IPS DF 6.9 (cell line): Measurements from ENCODE around the gene CARMIL1.

Source experiments
- DNase-seq: peaks from one replicate; pipeline ENCODE4 v3.0.0-alpha.2; 2013; ENCODE audit warnings: low read depth, low spot score
- H3K27ac ChIP-seq: one replicate; pipeline ENCODE4 v1.5.1; 2013; ENCODE audit warnings: low read length, control low read depth
- H3K27me3 ChIP-seq: 2 replicates; pipeline ENCODE4 v1.6.1; 2013; ENCODE audit warnings: mild to moderate bottlenecking, low read length; ENCODE audit not compliant: control insufficient read depth, insufficient read depth
- H3K36me3 ChIP-seq: 2 replicates; pipeline ENCODE4 v1.6.1; 2013; ENCODE audit warnings: low read length; ENCODE audit not compliant: control insufficient read depth, insufficient read depth
- H3K4me1 ChIP-seq: 2 replicates; pipeline ENCODE4 v1.6.1; 2013; ENCODE audit warnings: low read length; ENCODE audit not compliant: control insufficient read depth, insufficient read depth
- H3K4me3 ChIP-seq: 2 replicates; pipeline ENCODE4 v1.5.1; 2013; ENCODE audit warnings: mild to moderate bottlenecking, low read length
- H3K9me3 ChIP-seq: 2 replicates; pipeline ENCODE4 v1.6.1; 2013; ENCODE audit warnings: low read length, inconsistent platforms; ENCODE audit not compliant: control insufficient read depth, insufficient read depth
- WGBS: extraction: QIAGEN DNeasy Blood & Tissue Kit; methylation state at CpG from one replicate; pipeline ENCODE4 v1.1.7; 2013; ENCODE audit warnings: mixed read lengths, missing lambda C conversion rate; ENCODE audit not compliant: insufficient read length, insufficient coverage; 5-methylcytosine and 5-hydroxymethylcytosine counted together

CARMIL1 gene

DNA sequence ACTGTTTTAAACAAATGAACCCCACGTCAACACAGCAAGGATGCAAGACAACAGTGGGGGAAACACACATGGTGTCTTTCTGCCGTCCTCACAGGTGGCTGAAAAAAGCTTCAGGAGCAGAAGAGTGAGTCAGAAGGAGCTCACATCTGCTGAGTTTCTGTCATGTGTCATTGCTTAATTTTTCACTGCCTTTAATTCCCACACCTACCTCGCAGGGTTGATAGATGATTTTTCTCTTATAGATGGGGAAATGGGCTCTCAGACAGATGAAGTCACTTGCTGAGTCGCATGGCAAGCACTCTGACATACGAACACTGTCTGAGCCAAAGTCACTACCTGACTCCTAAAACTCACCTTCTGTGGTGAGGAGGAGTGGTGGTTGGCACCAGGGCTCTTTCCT, 28.3 kb upstream of the CARMIL1 start:
- Histone ChIP-seq H3K27me3 (no peaks in the 10 kb centered on the region), H3K9me3 (no peaks in the 10 kb centered on the region), H3K4me1 (no peaks in the 10 kb centered on the region), H3K36me3 (no peaks in the 10 kb centered on the region), H3K27ac (no peak overlapping the region), H3K4me3 (no peak overlapping the region)
- no peak for DNase-seq
- no CpG with 5 or more reads among the region's 5 CpGs for WGBS

DNA sequence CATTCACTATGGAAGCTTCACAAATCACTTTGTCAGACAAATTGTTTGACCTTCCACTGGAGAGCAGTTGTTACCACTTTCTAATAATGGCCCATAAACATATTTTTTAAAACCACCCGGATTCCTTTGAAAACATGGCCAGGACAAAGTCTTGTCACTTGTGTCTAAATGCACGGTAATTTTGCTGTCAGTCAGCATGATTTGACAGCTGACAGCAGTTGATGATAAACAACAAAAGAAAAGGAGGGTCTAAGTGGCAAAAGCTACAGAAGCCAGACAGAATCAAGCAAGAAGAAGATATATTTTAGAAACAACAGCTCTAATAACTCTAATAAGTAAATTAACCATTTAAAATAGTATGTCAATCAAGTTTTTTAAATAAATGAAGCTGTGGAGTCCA, 27.7 kb upstream of the CARMIL1 start:
- DNase-seq = no peak
- no peak overlapping the region for H3K4me3 ChIP-seq

DNA sequence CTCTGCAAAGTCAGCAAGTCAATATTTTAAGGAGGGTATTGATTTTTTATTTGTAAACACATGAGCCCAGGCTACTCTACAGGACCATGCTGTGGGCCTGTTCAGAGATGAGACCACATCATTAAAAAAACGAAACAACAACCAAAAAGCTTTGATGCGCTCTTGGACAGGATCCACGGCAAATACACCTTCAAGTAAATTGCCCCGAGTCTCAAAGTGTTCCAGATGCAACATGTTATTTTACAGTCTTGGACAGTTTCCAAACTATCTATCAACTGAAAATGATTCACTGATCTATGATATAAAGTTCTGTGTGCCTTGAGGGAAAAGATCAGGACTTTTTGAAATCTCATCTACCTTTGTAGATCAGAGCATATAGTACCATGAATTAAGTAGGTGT, 25.8 kb upstream of the CARMIL1 start:
- no peak overlapping the region for H3K4me3 ChIP-seq
- no peak for DNase-seq
- no peaks in the 10 kb centered on the region for H3K4me1 ChIP-seq
- H3K36me3 ChIP-seq = no peaks in the 10 kb centered on the region
- no peaks in the 10 kb centered on the region for H3K9me3 ChIP-seq
- no peaks in the 10 kb centered on the region for H3K27me3 ChIP-seq
- WGBS = no CpG with 5 or more reads among the region's 4 CpGs
- no peak overlapping the region for H3K27ac ChIP-seq

More for the DNA sequence above, 27.7 kb upstream of the CARMIL1 start:
- no peaks in the 10 kb centered on the region for H3K36me3 ChIP-seq
- no peaks in the 10 kb centered on the region for H3K27me3 ChIP-seq
- no peak overlapping the region for H3K27ac ChIP-seq
- H3K9me3 ChIP-seq = no peaks in the 10 kb centered on the region
- no CpG with 5 or more reads among the region's 2 CpGs for WGBS
- no peaks in the 10 kb centered on the region for H3K4me1 ChIP-seq

GRCh38 chr6:25254671-25255070, 24.5 kb upstream of the CARMIL1 start:
- no peaks in the 10 kb centered on the region for H3K36me3 ChIP-seq
- H3K4me3 ChIP-seq = no peak overlapping the region
- H3K4me1 ChIP-seq = no peaks in the 10 kb centered on the region
- H3K27ac ChIP-seq = no peak overlapping the region
- no peaks in the 10 kb centered on the region for H3K9me3 ChIP-seq
- WGBS = no CpG with 5 or more reads among the region's 7 CpGs
- no peak for DNase-seq
- H3K27me3 ChIP-seq = no peaks in the 10 kb centered on the region

DNA sequence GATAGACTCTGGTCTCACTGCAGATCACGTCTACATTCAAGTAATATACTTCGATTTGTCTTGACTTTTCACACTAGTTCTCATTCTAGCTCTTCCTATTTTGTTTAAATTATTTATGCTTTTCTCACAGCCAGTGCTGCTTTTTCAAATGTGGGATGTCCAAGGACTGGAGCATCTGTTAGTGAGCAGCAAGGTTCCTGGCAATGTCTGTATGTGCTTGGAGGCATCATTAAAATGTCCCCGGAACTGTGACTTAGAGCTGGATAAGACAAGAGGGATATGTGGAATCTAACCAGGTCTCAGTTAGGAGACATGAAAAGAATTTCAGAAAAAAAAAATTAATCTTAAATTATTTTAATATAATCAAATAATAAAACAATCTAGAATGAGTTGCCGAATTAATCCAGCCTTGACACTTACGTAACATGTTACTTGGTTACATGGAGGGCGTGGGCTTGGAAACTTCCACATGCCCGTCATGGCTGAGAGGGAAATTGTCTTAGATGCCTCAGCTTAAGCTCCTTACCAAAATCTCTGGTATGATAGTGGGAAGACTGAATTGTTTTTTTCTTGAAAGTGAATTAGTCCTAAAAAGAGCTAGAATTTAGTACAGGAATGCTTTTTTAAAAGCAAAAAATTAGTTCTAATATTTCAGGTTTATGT, 21.4 kb upstream of the CARMIL1 start:
- no peak overlapping the region for H3K27ac ChIP-seq
- H3K36me3 ChIP-seq = no peaks in the 10 kb centered on the region
- no peaks in the 10 kb centered on the region for H3K9me3 ChIP-seq
- H3K4me1 ChIP-seq = no peaks in the 10 kb centered on the region
- no peaks in the 10 kb centered on the region for H3K27me3 ChIP-seq
- no peak overlapping the region for H3K4me3 ChIP-seq
- WGBS = no CpG with 5 or more reads among the region's 7 CpGs
- no peak for DNase-seq

GRCh38 chr6:25259756-25260155, 19.4 kb upstream of the CARMIL1 start:
- DNase-seq = no peak
- Histone ChIP-seq H3K4me3 (no peak overlapping the region), H3K36me3 (no peaks in the 10 kb centered on the region), H3K9me3 (no peaks in the 10 kb centered on the region), H3K27me3 (no peaks in the 10 kb centered on the region), H3K4me1 (no peaks in the 10 kb centered on the region), H3K27ac (no peak overlapping the region)
- no CpG with 5 or more reads among the region's 4 CpGs for WGBS

GRCh38 chr6:25263657-25264056, 15.5 kb upstream of the CARMIL1 start:
- Histone ChIP-seq H3K27ac (no peak overlapping the region), H3K9me3 (no peaks in the 10 kb centered on the region), H3K36me3 (no peaks in the 10 kb centered on the region), H3K4me3 (no peak overlapping the region), H3K4me1 (no peaks in the 10 kb centered on the region), H3K27me3 (no peaks in the 10 kb centered on the region)
- no peak for DNase-seq
- WGBS = no CpG with 5 or more reads among the region's 2 CpGs

DNA sequence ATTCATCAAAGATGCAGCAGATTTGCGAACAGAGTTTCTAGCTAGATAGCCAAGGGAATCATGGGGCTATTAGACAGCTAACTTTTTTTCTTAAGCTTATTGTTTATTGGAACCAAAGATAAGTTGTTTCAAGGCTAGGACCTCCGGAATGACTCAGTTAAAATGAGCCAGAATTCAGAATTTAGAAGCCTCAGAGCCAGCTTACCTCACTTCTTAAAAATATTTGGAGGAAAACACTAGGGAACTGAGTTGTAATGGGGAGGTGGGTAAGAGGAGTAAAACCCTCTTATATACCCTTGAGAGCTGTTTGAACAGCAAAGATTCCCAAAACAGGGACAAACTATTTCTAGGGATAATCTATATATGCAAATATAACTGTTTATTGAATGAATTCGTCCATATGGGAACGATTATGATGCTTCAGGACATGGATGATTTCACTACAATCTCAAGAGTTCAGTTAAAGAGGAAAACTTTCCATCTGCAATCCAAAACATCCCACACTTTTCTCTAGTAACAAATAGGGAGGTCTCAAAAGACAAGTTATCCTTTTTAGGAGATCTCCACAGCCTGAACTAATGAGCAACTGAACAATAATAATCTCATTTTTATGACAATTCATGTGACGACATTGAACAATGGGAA, 12.6 kb upstream of the CARMIL1 start:
- Histone ChIP-seq H3K27me3 (no peaks in the 10 kb centered on the region), H3K9me3 (no peaks in the 10 kb centered on the region), H3K4me1 (no peaks in the 10 kb centered on the region), H3K27ac (no peak overlapping the region), H3K36me3 (no peaks in the 10 kb centered on the region), H3K4me3 (no peak overlapping the region)
- no CpG with 5 or more reads among the region's 5 CpGs for WGBS
- DNase-seq = no peak

- no peaks in the 10 kb centered on the region for H3K4me1 ChIP-seq
- H3K27ac ChIP-seq = no peak overlapping the region
- H3K9me3 ChIP-seq = no peaks in the 10 kb centered on the region
- H3K36me3 ChIP-seq = no peaks in the 10 kb centered on the region
- H3K4me3 ChIP-seq = no peak overlapping the region
- no peaks in the 10 kb centered on the region for H3K27me3 ChIP-seq
- no CpG with 5 or more reads among the region's 3 CpGs for WGBS
- no peak for DNase-seq
Observed at GRCh38 chr6:25267662-25268061, 11.5 kb upstream of the CARMIL1 start.

DNA sequence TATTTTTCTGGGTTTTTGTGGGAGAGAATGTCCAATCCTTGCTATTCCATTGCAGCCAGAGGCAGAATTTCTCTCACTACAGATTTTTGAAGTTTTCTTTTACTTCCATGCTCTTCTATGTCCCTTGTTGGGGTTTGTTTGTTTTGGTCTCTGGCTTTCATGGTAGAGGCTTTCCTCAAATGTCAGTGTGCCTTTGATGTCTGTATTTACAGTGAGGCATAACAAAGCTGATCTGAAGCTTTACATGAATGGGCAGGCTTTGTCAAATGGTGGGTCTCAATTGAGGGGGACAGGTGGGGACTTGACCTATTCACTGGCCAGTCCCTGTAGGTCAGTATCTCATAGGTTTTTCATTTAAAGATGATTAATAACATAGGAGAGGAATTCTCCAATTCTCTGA, 8.6 kb upstream of the CARMIL1 start:
- Histone ChIP-seq H3K4me3 (no peak overlapping the region), H3K27ac (no peak overlapping the region), H3K9me3 (no peaks in the 10 kb centered on the region), H3K4me1 (no peaks in the 10 kb centered on the region), H3K27me3 (no peaks in the 10 kb centered on the region), H3K36me3 (no peaks in the 10 kb centered on the region)
- DNase-seq = no peak

- no peaks in the 10 kb centered on the region for H3K36me3 ChIP-seq
- H3K27me3 ChIP-seq = no peaks in the 10 kb centered on the region
- no CpG with 5 or more reads among the region's 1 CpG for WGBS
- H3K4me1 ChIP-seq = no peaks in the 10 kb centered on the region
- no peak for DNase-seq
- H3K27ac ChIP-seq = no peak overlapping the region
- H3K4me3 ChIP-seq = no peak overlapping the region
- H3K9me3 ChIP-seq = no peaks in the 10 kb centered on the region
Observed at GRCh38 chr6:25275436-25275835, 3.7 kb upstream of the CARMIL1 start.
